Ishikawa (cell line): ENCODE data around the gene CALCB.

Experiments
- CEBPB ChIP-seq: IDR thresholded peaks from 2 replicates; pipeline ENCODE4 v1.6.1; 2012
- CREB1 ChIP-seq: IDR thresholded peaks from 2 replicates; pipeline ENCODE4 v1.6.1; 2012; ENCODE audit warnings: low read depth
- EGR1 ChIP-seq: IDR thresholded peaks from 2 replicates; pipeline ENCODE4 v1.6.1; 2012
- EP300 ChIP-seq: IDR thresholded peaks from 2 replicates; pipeline ENCODE4 v1.6.1; 2012; ENCODE audit warnings: borderline replicate concordance
- FOXM1 ChIP-seq: IDR thresholded peaks from 2 replicates; pipeline ENCODE4 v1.6.1; 2012; ENCODE audit warnings: low read depth, borderline replicate concordance
- NFIC ChIP-seq: IDR thresholded peaks from 2 replicates; pipeline ENCODE4 v1.6.1; 2012
- RAD21 ChIP-seq: IDR thresholded peaks from 2 replicates; pipeline ENCODE4 v1.6.1; 2012; ENCODE audit warnings: low read depth
- TAF1 ChIP-seq: IDR thresholded peaks from 2 replicates; pipeline ENCODE4 v1.6.1; 2012; ENCODE audit warnings: low read depth, mild to moderate bottlenecking
- TCF12 ChIP-seq: IDR thresholded peaks from 2 replicates; pipeline ENCODE4 v1.6.1; 2012; ENCODE audit warnings: low read depth
- TEAD4 ChIP-seq: IDR thresholded peaks from 2 replicates; pipeline ENCODE4 v1.6.1; 2012
- YY1 ChIP-seq: IDR thresholded peaks from 2 replicates; pipeline ENCODE4 v1.6.1; 2012; ENCODE audit warnings: low read depth
- ZBTB7A ChIP-seq: IDR thresholded peaks from 2 replicates; pipeline ENCODE4 v1.6.1; 2012; ENCODE audit warnings: low read depth
- TF ChIP-seq, protein P1 (sequence below): IDR thresholded peaks from 2 replicates; pipeline ENCODE4 v1.6.1; 2012
- TF ChIP-seq, protein P2 (sequence below): IDR thresholded peaks from 2 replicates; pipeline ENCODE4 v1.6.1; 2012; ENCODE audit warnings: low read depth, mild to moderate bottlenecking
- TF ChIP-seq, protein P3 (sequence below): IDR thresholded peaks from 2 replicates; pipeline ENCODE4 v1.6.1; 2012

The CALCB gene

DNA sequence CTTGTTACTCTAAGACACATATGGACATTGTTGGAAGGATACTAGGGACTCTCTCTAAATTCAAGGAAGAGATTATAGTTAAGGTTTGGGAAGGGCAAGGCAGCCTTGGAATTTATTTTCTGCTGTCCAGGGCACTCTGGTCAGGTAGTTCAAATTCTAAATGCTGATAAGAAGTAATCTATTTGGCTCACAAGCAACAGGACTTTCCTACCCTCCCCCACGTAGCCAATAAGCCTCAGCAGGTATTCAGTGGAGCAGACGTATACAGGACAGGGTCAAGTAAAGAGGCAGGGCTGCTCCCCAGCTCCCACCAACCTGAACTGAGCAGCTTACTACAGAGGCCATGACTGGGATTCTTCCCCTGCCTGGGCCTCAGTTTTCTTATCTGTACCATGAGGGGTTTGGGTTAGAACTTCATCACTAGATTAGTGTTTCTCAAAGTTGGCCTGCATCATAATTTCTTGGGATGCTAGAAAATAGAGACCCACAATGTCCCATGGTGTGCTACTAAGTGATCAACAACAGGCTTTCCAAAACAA is 35.3 kb downstream of the CALCB start:
- TF ChIP-seq RAD21 (no peak), CREB1 (no peak), NFIC (no peak), TEAD4 (no peak), ZBTB7A (no peak), TCF12 (no peak), TAF1 (no peak), YY1 (no peak), EP300 (no peak), FOXM1 (no peak), CEBPB (no peak), EGR1 (no peak)
- TF ChIP-seq, protein P1, sequence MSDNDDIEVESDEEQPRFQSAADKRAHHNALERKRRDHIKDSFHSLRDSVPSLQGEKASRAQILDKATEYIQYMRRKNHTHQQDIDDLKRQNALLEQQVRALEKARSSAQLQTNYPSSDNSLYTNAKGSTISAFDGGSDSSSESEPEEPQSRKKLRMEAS, result no peak
- TF ChIP-seq, protein P2, sequence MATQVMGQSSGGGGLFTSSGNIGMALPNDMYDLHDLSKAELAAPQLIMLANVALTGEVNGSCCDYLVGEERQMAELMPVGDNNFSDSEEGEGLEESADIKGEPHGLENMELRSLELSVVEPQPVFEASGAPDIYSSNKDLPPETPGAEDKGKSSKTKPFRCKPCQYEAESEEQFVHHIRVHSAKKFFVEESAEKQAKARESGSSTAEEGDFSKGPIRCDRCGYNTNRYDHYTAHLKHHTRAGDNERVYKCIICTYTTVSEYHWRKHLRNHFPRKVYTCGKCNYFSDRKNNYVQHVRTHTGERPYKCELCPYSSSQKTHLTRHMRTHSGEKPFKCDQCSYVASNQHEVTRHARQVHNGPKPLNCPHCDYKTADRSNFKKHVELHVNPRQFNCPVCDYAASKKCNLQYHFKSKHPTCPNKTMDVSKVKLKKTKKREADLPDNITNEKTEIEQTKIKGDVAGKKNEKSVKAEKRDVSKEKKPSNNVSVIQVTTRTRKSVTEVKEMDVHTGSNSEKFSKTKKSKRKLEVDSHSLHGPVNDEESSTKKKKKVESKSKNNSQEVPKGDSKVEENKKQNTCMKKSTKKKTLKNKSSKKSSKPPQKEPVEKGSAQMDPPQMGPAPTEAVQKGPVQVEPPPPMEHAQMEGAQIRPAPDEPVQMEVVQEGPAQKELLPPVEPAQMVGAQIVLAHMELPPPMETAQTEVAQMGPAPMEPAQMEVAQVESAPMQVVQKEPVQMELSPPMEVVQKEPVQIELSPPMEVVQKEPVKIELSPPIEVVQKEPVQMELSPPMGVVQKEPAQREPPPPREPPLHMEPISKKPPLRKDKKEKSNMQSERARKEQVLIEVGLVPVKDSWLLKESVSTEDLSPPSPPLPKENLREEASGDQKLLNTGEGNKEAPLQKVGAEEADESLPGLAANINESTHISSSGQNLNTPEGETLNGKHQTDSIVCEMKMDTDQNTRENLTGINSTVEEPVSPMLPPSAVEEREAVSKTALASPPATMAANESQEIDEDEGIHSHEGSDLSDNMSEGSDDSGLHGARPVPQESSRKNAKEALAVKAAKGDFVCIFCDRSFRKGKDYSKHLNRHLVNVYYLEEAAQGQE, result no peak
- TF ChIP-seq, protein P3, sequence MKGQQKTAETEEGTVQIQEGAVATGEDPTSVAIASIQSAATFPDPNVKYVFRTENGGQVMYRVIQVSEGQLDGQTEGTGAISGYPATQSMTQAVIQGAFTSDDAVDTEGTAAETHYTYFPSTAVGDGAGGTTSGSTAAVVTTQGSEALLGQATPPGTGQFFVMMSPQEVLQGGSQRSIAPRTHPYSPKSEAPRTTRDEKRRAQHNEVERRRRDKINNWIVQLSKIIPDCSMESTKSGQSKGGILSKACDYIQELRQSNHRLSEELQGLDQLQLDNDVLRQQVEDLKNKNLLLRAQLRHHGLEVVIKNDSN, result no peak

DNA sequence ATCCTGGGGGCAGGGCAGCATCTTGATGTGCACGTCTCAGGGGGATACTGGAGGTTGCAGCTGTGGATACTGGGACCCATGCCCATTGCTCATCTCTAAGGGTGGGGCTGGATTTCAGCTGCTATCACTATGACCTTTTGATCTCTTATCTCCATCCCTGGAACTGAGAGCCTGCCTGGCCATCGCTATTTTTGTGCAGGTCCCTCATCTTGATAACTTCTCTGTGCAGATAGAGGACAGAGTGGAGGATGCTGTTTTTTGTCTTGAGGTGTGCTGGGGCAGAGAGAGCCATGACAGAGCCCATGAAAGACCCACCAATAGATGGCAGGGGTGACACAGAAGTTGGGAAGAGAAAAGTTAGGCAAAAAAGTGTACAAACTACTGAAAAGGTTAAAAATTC is 36.2 kb downstream of the CALCB start:
- TF ChIP-seq EGR1, result no peak
- TF ChIP-seq CREB1, result no peak
- TF ChIP-seq TEAD4, result no peak
- no peak for TF ChIP-seq TCF12
- TF ChIP-seq YY1, result no peak
- TF ChIP-seq CEBPB, result no peak
- no peak for TF ChIP-seq RAD21
- TF ChIP-seq, protein P2, result no peak
- TF ChIP-seq, protein P3, result no peak
- no peak for TF ChIP-seq NFIC
- TF ChIP-seq, protein P1, result no peak
- TF ChIP-seq EP300, result no peak
- TF ChIP-seq TAF1, result no peak
- no peak for TF ChIP-seq ZBTB7A
- no peak for TF ChIP-seq FOXM1

DNA sequence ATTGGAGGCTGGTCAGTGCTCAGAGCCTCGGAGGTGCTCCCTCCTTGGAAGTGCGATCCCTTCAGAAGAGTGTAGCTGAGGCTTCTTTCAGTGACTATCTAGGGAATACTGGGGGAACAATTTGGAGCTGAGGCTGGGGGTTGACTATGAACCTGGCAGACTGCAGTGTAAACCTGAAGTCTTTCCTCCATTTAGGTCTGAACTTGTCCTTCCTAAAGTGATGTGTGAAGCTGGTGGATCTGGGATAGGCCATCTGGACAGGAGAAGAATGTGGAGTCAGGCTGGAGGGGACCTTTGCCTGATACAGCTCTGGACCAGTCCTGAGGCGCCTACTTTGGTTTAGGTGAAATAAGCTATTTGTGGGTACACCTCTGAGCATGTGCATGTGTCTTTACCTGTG is 37.8 kb downstream of the CALCB start:
- TF ChIP-seq RAD21 (no peak), CEBPB (no peak), NFIC (no peak), EGR1 (no peak), EP300 (no peak), CREB1 (no peak), FOXM1 (no peak)
- TF ChIP-seq, protein P3, result no peak
- TF ChIP-seq, protein P1, result no peak
- TF ChIP-seq, protein P2, result no peak

DNA sequence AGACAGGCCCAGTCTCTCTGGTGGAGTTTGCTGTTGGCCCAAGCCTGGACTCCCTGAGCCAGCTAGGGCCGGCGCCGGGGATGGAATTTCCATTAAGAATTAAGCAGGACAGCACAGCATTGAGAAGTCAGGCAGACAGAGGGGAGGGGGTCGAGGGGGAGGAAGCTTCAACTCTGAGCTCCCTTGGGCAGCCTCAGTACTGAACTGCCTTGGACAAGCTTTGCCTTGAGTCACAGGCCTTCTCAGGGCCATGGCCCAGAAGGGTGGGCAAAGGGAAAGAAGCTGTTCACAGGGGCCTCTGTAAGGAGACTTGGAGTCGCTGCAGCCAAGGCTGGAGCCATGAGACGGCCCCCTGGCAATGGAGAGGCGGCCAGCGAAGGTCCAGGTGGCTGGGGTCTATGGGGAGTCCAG is 38.7 kb downstream of the CALCB start:
- TF ChIP-seq, protein P1, result no peak
- TF ChIP-seq FOXM1, result no peak
- TF ChIP-seq TEAD4, result no peak
- no peak for TF ChIP-seq TAF1
- TF ChIP-seq EP300, result no peak
- no peak for TF ChIP-seq RAD21
- TF ChIP-seq CEBPB, result no peak
- TF ChIP-seq, protein P3, result no peak
- TF ChIP-seq YY1, result no peak
- TF ChIP-seq EGR1, result no peak
- TF ChIP-seq NFIC, result no peak
- TF ChIP-seq CREB1, result no peak
- TF ChIP-seq TCF12, result no peak
- TF ChIP-seq ZBTB7A, result no peak
